NCI-H526 treated with DMSO at 0.1 percent for 48 hours (cell line): ENCODE data around the gene CRACR2B.

ENCODE experiments used
- DNase-seq: peaks from one replicate; lab custom pipeline; 2025; lab: John Stamatoyannopoulos, UW

The CRACR2B gene

GRCh38 chr11:868802-869201, 41.1 kb downstream of the CRACR2B start:
- no peak for DNase-seq

- no peak for DNase-seq
Observed at GRCh38 chr11:869399-870126, 41.8 kb downstream of the CRACR2B start.

GRCh38 chr11:870127-870413, 42.4 kb downstream of the CRACR2B start:
- DNase-seq, result no peak

GRCh38 chr11:870418-870817, 42.7 kb downstream of the CRACR2B start:
- no peak for DNase-seq

- DNase-seq, result no peak
Observed at GRCh38 chr11:871472-871871, 43.8 kb downstream of the CRACR2B start.

GRCh38 chr11:872799-873198, 45.1 kb downstream of the CRACR2B start:
- no peak for DNase-seq

- DNase-seq, result no peak
Observed at GRCh38 chr11:873706-874105, 46.0 kb downstream of the CRACR2B start.

GRCh38 chr11:875203-875602, 47.5 kb downstream of the CRACR2B start:
- no peak for DNase-seq

GRCh38 chr11:875769-876301, 48.1 kb downstream of the CRACR2B start:
- DNase-seq, result no peak

GRCh38 chr11:876545-876944, 48.8 kb downstream of the CRACR2B start:
- no peak for DNase-seq

GRCh38 chr11:877565-877964, 49.8 kb downstream of the CRACR2B start:
- no peak for DNase-seq

- no peak for DNase-seq
Observed at GRCh38 chr11:880447-880846, 52.7 kb downstream of the CRACR2B start.
